HepG2 (cell line): Measurements from ENCODE around the gene CFAP46.

ENCODE experiments used
- BRCA1 ChIP-seq: sonication (generic); formaldehyde crosslinking; IDR thresholded peaks from 2 replicates; pipeline ENCODE4 v1.4.0; 2020; ENCODE audit warnings: missing genetic modification reagents
- EZH2 ChIP-seq: conservative IDR thresholded peaks from 2 replicates; pipeline ENCODE4 v1.6.1; 2012; ENCODE audit warnings: mild to moderate bottlenecking, low read depth, low read length, moderate library complexity
- HES4 ChIP-seq: sonication (generic); formaldehyde crosslinking; IDR thresholded peaks from 2 replicates; pipeline ENCODE4 v1.9.0; 2021; ENCODE audit warnings: mild to moderate bottlenecking, missing genetic modification reagents, borderline replicate concordance
- RAD21 ChIP-seq: fragments of 450-650 bp; formaldehyde crosslinking; IDR thresholded peaks from 2 replicates; pipeline ENCODE4 v1.5.0; 2020; ENCODE audit warnings: mild to moderate bottlenecking
- ZNF280B ChIP-seq: sonication (generic); formaldehyde crosslinking; IDR thresholded peaks from 2 replicates; pipeline ENCODE4 v1.5.0; 2020; ENCODE audit warnings: missing genetic modification reagents, mild to moderate bottlenecking, borderline replicate concordance
- ZSCAN21 ChIP-seq: sonication (generic); formaldehyde crosslinking; IDR thresholded peaks from 2 replicates; pipeline ENCODE4 v1.8.0; 2022; ENCODE audit warnings: mild to moderate bottlenecking, missing genetic modification reagents, moderate library complexity, borderline replicate concordance
- TF ChIP-seq, protein P1 (sequence below): sonication (generic); formaldehyde crosslinking; IDR thresholded peaks from 2 replicates; pipeline ENCODE4 v1.5.0; 2020; ENCODE audit warnings: mild to moderate bottlenecking, missing genetic modification reagents, moderate library complexity
- TF ChIP-seq, protein P2 (sequence below), 2 experiments: IDR thresholded peaks; 2 replicates each; pipeline ENCODE4 v1.6.1; 2011 to 2012; ENCODE audit warnings: low read length in 2 of 2, borderline replicate concordance in 1 of 2, low read depth in 1 of 2, mild to moderate bottlenecking in 1 of 2, moderate library complexity in 1 of 2

GRCh38 chr10:132847856-132848255 lies 94.5 kb downstream of the CFAP46 start:
- TF ChIP-seq, protein P1, sequence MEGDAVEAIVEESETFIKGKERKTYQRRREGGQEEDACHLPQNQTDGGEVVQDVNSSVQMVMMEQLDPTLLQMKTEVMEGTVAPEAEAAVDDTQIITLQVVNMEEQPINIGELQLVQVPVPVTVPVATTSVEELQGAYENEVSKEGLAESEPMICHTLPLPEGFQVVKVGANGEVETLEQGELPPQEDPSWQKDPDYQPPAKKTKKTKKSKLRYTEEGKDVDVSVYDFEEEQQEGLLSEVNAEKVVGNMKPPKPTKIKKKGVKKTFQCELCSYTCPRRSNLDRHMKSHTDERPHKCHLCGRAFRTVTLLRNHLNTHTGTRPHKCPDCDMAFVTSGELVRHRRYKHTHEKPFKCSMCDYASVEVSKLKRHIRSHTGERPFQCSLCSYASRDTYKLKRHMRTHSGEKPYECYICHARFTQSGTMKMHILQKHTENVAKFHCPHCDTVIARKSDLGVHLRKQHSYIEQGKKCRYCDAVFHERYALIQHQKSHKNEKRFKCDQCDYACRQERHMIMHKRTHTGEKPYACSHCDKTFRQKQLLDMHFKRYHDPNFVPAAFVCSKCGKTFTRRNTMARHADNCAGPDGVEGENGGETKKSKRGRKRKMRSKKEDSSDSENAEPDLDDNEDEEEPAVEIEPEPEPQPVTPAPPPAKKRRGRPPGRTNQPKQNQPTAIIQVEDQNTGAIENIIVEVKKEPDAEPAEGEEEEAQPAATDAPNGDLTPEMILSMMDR (CRISPR knock-in tag): no peak
- TF ChIP-seq RAD21 (CRISPR knock-in tag) (no peak), ZNF280B (no peak), BRCA1 (no peak), HES4 (CRISPR knock-in tag) (no peak), ZSCAN21 (CRISPR knock-in tag) (no peak), EZH2 (0 out of 2 replicates have a peak, but pooled peaks have one; percentile 27)
- TF ChIP-seq, protein P2, sequence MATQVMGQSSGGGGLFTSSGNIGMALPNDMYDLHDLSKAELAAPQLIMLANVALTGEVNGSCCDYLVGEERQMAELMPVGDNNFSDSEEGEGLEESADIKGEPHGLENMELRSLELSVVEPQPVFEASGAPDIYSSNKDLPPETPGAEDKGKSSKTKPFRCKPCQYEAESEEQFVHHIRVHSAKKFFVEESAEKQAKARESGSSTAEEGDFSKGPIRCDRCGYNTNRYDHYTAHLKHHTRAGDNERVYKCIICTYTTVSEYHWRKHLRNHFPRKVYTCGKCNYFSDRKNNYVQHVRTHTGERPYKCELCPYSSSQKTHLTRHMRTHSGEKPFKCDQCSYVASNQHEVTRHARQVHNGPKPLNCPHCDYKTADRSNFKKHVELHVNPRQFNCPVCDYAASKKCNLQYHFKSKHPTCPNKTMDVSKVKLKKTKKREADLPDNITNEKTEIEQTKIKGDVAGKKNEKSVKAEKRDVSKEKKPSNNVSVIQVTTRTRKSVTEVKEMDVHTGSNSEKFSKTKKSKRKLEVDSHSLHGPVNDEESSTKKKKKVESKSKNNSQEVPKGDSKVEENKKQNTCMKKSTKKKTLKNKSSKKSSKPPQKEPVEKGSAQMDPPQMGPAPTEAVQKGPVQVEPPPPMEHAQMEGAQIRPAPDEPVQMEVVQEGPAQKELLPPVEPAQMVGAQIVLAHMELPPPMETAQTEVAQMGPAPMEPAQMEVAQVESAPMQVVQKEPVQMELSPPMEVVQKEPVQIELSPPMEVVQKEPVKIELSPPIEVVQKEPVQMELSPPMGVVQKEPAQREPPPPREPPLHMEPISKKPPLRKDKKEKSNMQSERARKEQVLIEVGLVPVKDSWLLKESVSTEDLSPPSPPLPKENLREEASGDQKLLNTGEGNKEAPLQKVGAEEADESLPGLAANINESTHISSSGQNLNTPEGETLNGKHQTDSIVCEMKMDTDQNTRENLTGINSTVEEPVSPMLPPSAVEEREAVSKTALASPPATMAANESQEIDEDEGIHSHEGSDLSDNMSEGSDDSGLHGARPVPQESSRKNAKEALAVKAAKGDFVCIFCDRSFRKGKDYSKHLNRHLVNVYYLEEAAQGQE (IDR thresholded peaks at IDR 0.05; ENCODE audit: borderline replicate concordance in 1 of 2, low read depth in 1 of 2, low read length in 2 of 2): no peak
